Glutamatergic neuron (in vitro differentiated cells): ENCODE measurements around the gene DNAJC27. TPM values are rescaled to one million over a fixed set of nuclear protein-coding genes. Genes with fewer than 3 reads are reported as not detected.

ENCODE experiments used
- DNase-seq: peaks from one replicate; pipeline ENCODE4 v3.0.0; 2022
- H3K27ac Mint-ChIP-seq: one replicate; pipeline ENCODE4 v1.8.0; 2020; ENCODE audit warnings: mild to moderate bottlenecking, mixed read lengths, inconsistent platforms; ENCODE audit not compliant: unreplicated experiment
- H3K27me3 Mint-ChIP-seq: one replicate; pipeline ENCODE4 v1.8.0; 2020; ENCODE audit warnings: mild to moderate bottlenecking, moderate library complexity, mixed read lengths, inconsistent platforms; ENCODE audit not compliant: unreplicated experiment
- H3K36me3 Mint-ChIP-seq: one replicate; pipeline ENCODE4 v1.8.0; 2020; ENCODE audit warnings: mild to moderate bottlenecking, mixed read lengths, inconsistent platforms; ENCODE audit not compliant: unreplicated experiment
- H3K4me1 Mint-ChIP-seq: one replicate; pipeline ENCODE4 v1.8.0; 2020; ENCODE audit warnings: mild to moderate bottlenecking, low read depth, mixed read lengths, inconsistent platforms; ENCODE audit not compliant: unreplicated experiment
- H3K4me3 Mint-ChIP-seq: one replicate; pipeline ENCODE4 v1.8.0; 2020; ENCODE audit warnings: mild to moderate bottlenecking, mixed read lengths, inconsistent platforms; ENCODE audit not compliant: unreplicated experiment
- H3K9me3 Mint-ChIP-seq: one replicate; pipeline ENCODE4 v1.8.0; 2020; ENCODE audit warnings: mild to moderate bottlenecking, moderate library complexity, mixed read lengths, inconsistent platforms; ENCODE audit not compliant: unreplicated experiment
- CTCF ChIP-seq: fragments of 200-600 bp; sonication (generic); IDR thresholded peaks from one replicate; pipeline ENCODE4 v1.5.0; 2021; ENCODE audit not compliant: partially characterized antibody, unreplicated experiment
- total RNA-seq: library from RNA; stranded (reverse); fragmentation: NEBNext Ultra II Directional; extraction: Animal tissue kit (Norgen Biotek cat#: 25700); gene quantifications from one replicate; pipeline ENCODE4 v1.2.1, GENCODE V29; 2021; ENCODE audit not compliant: unreplicated experiment

The DNAJC27 gene
- total RNA-seq, 1 donor from 2014 or later, result 17.9 TPM

DNA sequence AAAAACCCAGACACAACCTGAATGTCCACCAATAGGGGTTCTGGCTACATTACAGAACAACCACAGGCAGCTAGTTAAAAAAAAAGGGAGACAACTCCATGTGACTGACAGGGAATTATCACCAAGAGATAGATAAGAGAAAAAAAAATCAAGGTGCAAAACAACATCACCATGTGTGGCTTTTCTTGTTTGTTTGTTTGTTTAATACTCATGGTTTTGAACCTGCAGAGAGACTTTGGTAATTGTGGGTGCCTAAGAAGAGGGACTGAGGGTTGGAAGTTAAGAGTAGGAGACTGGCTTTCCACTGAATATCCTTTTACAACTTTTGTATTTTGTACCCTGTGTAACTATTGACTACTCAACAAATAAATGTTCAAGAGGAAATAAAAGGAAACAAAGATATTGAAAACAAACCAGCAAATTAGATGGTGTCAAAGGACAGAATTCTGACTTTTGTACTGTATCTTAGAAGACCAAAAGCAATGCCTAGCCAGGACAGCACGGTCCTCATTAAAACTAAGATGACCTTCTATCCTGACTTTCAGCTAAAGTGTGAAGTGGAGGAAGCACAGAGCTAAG, 22.5 kb upstream of the DNAJC27 start:
- H3K4me3 Mint-ChIP-seq, result no peak overlapping the region
- H3K27ac Mint-ChIP-seq, result no peak overlapping the region
- no peaks in the 10 kb centered on the region for H3K9me3 Mint-ChIP-seq
- no peaks in the 10 kb centered on the region for H3K4me1 Mint-ChIP-seq
- no peak for DNase-seq
- H3K36me3 Mint-ChIP-seq, result peaks cover 5% of the 10 kb centered on the region
- no peaks in the 10 kb centered on the region for H3K27me3 Mint-ChIP-seq
- TF ChIP-seq CTCF, result no peak

- TF ChIP-seq CTCF, result no peak
- Mint-ChIP-seq H3K36me3 (peaks cover 5% of the 10 kb centered on the region), H3K4me3 (no peak overlapping the region), H3K4me1 (no peaks in the 10 kb centered on the region), H3K9me3 (no peaks in the 10 kb centered on the region), H3K27me3 (no peaks in the 10 kb centered on the region), H3K27ac (no peak overlapping the region)
- DNase-seq, result no peak
These were observed 21.8 kb upstream of the DNAJC27 start for GRCh38 chr2:24993406-24994145.

DNA sequence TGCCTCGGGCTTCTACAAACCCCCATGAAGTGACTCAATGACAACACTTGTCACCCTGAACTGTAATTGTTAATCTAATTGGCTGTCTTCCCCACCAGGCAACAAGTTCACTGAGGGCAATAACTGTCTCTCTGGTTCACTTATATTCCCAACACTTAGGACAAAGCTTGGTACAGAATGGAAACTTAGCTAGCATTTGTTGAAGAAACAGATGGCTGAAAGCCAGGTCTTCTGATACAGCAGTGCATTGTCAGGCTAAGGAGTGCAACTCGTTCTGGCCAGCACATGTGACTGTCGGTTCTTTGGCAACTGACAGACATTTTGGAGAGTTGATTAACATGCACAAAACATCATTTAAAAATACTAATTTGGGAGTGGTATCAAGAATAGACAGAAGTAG, 14.6 kb upstream of the DNAJC27 start:
- Mint-ChIP-seq H3K36me3 (peaks cover 5% of the 10 kb centered on the region), H3K4me1 (peaks cover 23% of the 10 kb centered on the region), H3K9me3 (peaks cover 4% of the 10 kb centered on the region), H3K27me3 (peaks cover 3% of the 10 kb centered on the region), H3K4me3 (no peak overlapping the region), H3K27ac (no peak overlapping the region)
- TF ChIP-seq CTCF, result no peak
- no peak for DNase-seq

DNA sequence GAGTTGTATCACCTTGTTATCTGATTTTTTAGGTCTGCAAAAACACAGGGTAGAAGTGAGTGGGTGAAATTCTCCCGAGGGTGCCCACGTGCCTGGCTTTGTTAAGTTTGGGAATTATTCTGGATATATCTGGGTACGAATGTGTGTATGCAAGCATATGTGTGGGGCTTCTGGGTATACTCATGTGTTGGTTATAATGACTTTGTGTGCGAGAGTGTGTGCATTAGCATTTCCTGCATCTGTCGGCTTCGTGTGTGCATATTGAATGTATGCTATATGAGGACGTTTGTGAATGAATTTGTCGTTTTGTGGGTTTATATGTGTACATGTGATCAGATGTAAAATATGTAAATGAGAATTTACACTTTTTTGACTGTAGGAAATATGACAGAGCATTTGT, 13.8 kb upstream of the DNAJC27 start:
- H3K9me3 Mint-ChIP-seq, result peaks cover 4% of the 10 kb centered on the region
- H3K27ac Mint-ChIP-seq, result no peak overlapping the region
- TF ChIP-seq CTCF, result no peak
- no peak for DNase-seq
- peaks cover 3% of the 10 kb centered on the region for H3K27me3 Mint-ChIP-seq
- no peak overlapping the region for H3K4me3 Mint-ChIP-seq
- H3K4me1 Mint-ChIP-seq, result peaks cover 23% of the 10 kb centered on the region
- H3K36me3 Mint-ChIP-seq, result peaks cover 5% of the 10 kb centered on the region

DNA sequence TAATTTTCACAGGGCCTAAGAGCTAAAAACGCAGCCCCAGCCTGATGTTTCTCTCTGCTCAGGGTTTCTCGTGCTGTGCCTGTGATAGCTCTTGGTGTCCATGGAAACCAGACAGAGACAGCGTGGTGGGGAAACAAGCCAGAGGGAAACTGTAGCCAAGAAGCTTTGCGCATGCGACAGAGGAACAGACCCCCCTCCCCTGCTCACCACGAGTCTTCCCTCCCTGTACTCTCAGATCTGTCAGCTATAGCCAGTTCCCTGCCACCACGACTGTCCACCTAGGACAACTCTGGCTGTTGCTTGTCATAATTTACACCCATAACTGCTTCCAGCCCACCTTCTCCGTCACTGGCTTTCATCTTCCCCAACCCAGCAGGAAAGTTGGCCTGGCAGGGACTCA, 13.2 kb upstream of the DNAJC27 start:
- Mint-ChIP-seq H3K4me1 (peaks cover 23% of the 10 kb centered on the region), H3K27ac (peak overlapping the region; percentile 30), H3K9me3 (peaks cover 4% of the 10 kb centered on the region), H3K4me3 (peak overlapping the region; percentile 12), H3K27me3 (peaks cover 3% of the 10 kb centered on the region), H3K36me3 (peaks cover under 1% of the 10 kb centered on the region)
- peak; percentile 40 for DNase-seq
- TF ChIP-seq CTCF, result no peak
